Epithelial cell of esophagus (primary cell): ENCODE results near the gene MVB12B.

ENCODE experiments used
- DNase-seq: peaks from one replicate; pipeline ENCODE4 v3.0.0; 2010; ENCODE audit warnings: low read depth
- H3K4me3 ChIP-seq: 2 replicates; pipeline ENCODE4 v1.5.1; 2011; ENCODE audit warnings: mild to moderate bottlenecking, low read length, control low read depth
- TF ChIP-seq, protein P1 (sequence below): IDR thresholded peaks from 2 replicates; pipeline ENCODE4 v1.5.1; 2011; ENCODE audit warnings: low read depth, mild to moderate bottlenecking, low read length, control low read depth, inconsistent platforms; ENCODE audit not compliant: insufficient read depth; ENCODE audit errors: missing control alignments

Gene MVB12B

DNA sequence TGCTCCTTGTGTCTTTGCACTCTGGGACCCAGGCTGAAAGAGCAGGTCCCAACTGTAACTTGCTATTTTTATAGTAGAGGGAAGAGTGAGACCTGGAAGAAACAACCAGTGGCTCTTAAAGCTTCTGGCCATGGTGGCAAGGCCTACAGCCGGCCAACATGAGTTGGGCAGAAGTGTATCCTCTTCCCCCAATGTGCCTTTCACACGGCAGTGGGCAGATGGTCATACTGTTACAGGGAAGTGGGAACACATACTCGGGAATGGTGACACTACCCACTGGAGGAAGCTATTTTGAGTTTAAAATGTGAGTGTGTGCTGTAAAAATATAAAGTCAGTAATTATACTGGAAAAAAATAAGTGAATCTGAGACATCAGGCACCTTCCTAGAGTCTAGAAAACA is 116.0 kb downstream of the MVB12B start:
- no peak for DNase-seq
- H3K4me3 ChIP-seq: no peak overlapping the region
- TF ChIP-seq, protein P1, sequence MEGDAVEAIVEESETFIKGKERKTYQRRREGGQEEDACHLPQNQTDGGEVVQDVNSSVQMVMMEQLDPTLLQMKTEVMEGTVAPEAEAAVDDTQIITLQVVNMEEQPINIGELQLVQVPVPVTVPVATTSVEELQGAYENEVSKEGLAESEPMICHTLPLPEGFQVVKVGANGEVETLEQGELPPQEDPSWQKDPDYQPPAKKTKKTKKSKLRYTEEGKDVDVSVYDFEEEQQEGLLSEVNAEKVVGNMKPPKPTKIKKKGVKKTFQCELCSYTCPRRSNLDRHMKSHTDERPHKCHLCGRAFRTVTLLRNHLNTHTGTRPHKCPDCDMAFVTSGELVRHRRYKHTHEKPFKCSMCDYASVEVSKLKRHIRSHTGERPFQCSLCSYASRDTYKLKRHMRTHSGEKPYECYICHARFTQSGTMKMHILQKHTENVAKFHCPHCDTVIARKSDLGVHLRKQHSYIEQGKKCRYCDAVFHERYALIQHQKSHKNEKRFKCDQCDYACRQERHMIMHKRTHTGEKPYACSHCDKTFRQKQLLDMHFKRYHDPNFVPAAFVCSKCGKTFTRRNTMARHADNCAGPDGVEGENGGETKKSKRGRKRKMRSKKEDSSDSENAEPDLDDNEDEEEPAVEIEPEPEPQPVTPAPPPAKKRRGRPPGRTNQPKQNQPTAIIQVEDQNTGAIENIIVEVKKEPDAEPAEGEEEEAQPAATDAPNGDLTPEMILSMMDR: no peak

DNA sequence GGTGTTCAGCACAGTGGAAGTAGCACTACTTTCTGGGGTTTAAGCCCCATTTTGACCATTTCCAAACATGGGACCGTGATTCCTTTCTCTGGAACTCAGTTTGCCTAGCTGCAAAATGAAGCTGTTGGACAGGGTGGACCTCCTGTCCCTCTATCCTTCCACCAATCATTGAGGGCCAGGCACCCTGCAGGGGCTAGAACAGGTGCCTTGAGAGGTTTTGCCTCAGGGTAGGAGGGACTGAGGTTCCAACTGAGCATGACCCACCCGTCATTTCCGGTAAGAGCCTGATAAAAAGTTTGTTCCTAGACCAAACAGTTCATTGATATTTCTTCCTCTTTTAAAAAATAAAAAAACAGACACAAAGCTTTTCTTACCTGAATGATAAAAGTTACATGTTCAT is 116.5 kb downstream of the MVB12B start:
- H3K4me3 ChIP-seq: no peak overlapping the region
- DNase-seq: no peak
- TF ChIP-seq, protein P1: no peak

DNA sequence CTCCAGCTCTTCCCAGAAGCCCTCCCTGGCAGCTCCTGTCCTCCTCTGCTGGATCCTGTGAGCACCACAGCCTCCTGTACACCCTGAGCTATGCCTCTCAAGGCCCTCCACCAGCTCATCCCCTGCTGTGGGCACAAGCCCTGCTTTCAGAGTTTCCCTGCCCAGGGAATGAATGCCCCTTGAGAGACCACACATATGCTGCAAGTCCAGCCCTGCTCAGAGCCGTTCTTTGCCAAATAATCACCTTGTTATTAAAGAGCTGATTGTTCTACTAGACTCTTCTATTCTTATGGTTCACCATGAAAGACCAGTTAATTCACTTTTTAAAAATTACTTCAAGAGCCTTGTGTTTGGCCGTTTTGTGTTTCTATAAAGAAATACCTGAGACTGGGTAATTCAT is 121.5 kb downstream of the MVB12B start:
- TF ChIP-seq, protein P1: no peak
- DNase-seq: no peak
- H3K4me3 ChIP-seq: no peak overlapping the region

DNA sequence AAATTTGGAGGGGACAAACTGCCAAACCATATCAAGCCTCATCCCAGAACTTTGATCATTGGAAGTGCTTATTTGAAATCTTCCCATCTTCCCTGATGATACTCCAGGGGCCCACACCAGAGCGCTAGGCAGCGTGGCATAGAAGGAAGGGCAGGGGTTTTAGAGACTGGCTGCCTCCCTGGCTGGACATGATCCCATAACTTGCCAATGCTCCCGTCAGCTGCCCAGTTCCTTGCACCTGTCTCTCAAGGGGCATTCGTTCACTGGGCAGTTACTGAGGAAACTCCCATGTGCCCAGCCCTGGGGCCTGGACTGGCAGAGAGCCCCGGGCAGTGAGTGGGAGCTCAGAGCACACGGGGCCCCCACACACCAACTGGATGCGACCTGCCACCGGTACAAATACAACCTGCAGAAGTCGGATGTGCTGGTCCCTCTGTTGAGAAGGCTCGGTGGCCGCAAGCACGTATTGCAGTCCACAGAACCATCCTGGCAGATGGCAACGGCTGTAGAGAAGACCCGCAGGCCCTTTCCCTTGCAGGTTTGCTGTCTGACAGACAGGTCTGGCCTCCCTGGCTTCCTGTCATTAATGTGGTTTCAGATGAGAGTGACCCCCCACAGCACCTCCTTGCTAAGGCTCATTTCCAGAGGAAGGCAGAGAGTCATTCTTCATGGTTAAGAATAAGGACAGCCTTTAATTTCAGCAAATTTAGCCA is 122.4 kb downstream of the MVB12B start:
- TF ChIP-seq, protein P1: no peak
- DNase-seq: no peak
- H3K4me3 ChIP-seq: no peak overlapping the region

DNA sequence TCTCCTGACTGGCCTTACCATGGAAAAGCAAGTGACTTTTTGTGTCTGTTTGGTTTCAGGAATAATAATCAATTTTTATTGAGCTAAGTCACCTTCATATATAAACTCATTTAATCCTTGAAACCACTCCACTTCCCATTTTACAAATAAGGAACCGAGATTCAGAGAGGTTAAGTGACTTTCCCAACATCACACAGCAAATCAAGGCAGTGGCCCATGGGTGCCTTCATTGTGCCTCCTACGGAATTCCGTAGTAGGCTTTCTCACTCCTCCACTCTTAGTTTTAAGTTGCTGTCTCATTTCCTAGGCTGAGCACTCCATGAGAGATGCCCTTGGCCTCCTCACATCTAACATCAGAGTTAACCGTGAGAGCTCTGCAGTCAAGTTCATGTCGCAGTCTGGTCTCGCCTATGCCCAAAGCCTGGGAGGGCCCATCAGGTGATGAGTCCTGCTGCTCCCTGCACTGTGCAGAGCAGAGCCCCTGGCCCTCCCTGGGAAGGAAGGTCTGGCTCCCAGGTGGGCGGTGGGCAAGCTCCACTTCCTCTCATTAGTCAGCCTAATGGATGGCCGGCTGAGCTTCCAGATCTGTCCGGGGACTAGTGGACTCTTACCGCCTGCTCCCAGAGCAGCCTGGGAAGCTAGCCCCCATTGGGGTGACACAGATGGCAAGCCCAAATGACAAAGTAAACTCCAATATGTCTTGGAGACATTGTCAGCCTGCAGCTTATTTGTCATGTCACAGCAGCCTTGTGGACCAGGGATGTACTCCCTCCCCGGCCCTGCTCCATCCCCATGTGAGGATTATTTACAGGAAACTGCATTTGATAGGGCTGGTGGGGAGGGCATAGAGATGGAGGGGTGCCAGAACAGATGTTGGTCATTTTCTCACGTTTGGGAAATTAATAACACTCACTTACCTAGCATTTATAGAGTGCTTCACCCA is 123.4 kb downstream of the MVB12B start:
- no peak overlapping the region for H3K4me3 ChIP-seq
- TF ChIP-seq, protein P1: no peak
- DNase-seq: no peak

DNA sequence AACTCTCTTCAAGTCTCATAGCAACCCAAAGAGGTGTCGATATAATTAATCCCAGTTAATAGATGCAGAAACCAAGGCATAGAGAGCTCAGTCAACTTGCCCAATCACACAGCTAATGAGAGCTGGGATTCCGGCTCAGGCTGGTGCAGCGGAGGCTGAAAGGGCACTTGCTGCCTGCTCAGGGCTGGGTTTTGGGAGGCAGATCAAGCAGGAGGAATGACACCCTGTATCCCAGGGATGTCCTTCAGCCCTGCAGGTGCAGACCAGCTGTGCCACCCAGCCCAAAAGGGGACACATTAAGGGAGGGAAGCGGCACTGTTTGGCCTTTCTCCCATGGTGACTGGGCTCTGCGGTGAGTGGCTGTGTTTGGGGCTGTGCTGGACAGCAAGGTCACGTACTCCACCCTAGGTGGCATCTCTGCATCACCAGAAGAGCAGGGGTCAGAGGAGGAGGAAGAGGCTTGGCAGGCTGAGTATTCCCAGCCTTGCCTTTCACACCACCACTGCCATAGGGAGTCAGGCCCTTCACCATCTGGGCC is 124.1 kb downstream of the MVB12B start:
- DNase-seq: no peak
- no peak overlapping the region for H3K4me3 ChIP-seq
- TF ChIP-seq, protein P1: no peak
